Measurements from ENCODE around the gene CENPP.

CENPP gene

GRCh38 chr9:92295827-92296258, 29.9 kb upstream of the CENPP start:
- no peak for TF ChIP-seq CTCF (conservative IDR thresholded peaks at IDR 0.05; ENCODE audit: low read depth, low read length)
- no peak for DNase-seq (ENCODE audit: low read depth)
- no peak overlapping the region for H3K4me3 ChIP-seq (ENCODE audit: low read length)

GRCh38 chr9:92297611-92298010, 28.1 kb upstream of the CENPP start:
- H3K4me3 ChIP-seq (ENCODE audit: low read length), result no peak overlapping the region
- DNase-seq (ENCODE audit: low read depth), result no peak
- TF ChIP-seq CTCF (conservative IDR thresholded peaks at IDR 0.05; ENCODE audit: low read depth, low read length), result no peak

- H3K4me3 ChIP-seq (ENCODE audit: low read length), result no peak overlapping the region
- no peak for DNase-seq (ENCODE audit: low read depth)
- TF ChIP-seq CTCF (conservative IDR thresholded peaks at IDR 0.05; ENCODE audit: low read depth, low read length), result no peak
Observed at GRCh38 chr9:92298036-92298435, 27.7 kb upstream of the CENPP start.

- no peak for TF ChIP-seq CTCF (conservative IDR thresholded peaks at IDR 0.05; ENCODE audit: low read depth, low read length)
- no peak for DNase-seq (ENCODE audit: low read depth)
- no peak overlapping the region for H3K4me3 ChIP-seq (ENCODE audit: low read length)
Observed at GRCh38 chr9:92299116-92299515, 26.6 kb upstream of the CENPP start.

- no peak overlapping the region for H3K4me3 ChIP-seq (ENCODE audit: low read length)
- no peak for DNase-seq (ENCODE audit: low read depth)
- TF ChIP-seq CTCF (conservative IDR thresholded peaks at IDR 0.05; ENCODE audit: low read depth, low read length), result no peak
Observed at GRCh38 chr9:92300936-92301335, 24.8 kb upstream of the CENPP start.

- no peak overlapping the region for H3K4me3 ChIP-seq (ENCODE audit: low read length)
- DNase-seq (ENCODE audit: low read depth), result no peak
- TF ChIP-seq CTCF (conservative IDR thresholded peaks at IDR 0.05; ENCODE audit: low read depth, low read length), result no peak
Observed at GRCh38 chr9:92308893-92309292, 16.9 kb upstream of the CENPP start.

- H3K4me3 ChIP-seq (ENCODE audit: low read length), result no peak overlapping the region
- no peak for DNase-seq (ENCODE audit: low read depth)
Observed at GRCh38 chr9:92310562-92310961, 15.2 kb upstream of the CENPP start.

More at GRCh38 chr9:92310562-92310961, 15.2 kb upstream of the CENPP start:
- TF ChIP-seq CTCF (conservative IDR thresholded peaks at IDR 0.05; ENCODE audit: low read depth, low read length), result no peak

All from retinal pigment epithelial cell (primary cell).